Lower leg skin (tissue), 3 donors: ENCODE measurements around the gene PRDM15.

Experiments used
- CTCF ChIP-seq, 3 donors: fragments of 450-650 bp; IDR thresholded peaks; one replicate each; pipeline ENCODE4 v1.5.1; 2016; ENCODE audit warnings: antibody characterized with exemption in 3 of 3, mild to moderate bottlenecking in 3 of 3, moderate library complexity in 2 of 3
- POLR2A ChIP-seq, 2 donors: fragments of 450-650 bp; IDR thresholded peaks; one replicate each; pipeline ENCODE4 v1.6.1; 2016 to 2017; ENCODE audit warnings: antibody characterized with exemption in 2 of 2, mild to moderate bottlenecking in 1 of 2, moderate library complexity in 1 of 2

- no peak for TF ChIP-seq CTCF (IDR thresholded peaks at IDR 0.05)
- no peak for TF ChIP-seq POLR2A (IDR thresholded peaks at IDR 0.05)
Measured at GRCh38 chr21:41895643-41896493, 16.7 kb upstream of the PRDM15 start.
